ENCODE data around the gene ITGA11. TPM values are rescaled to one million over a fixed set of nuclear protein-coding genes. Genes with fewer than 3 reads are reported as not detected.
A peak's percentile ranks its signal among the peaks of the same experiment; 100 is the strongest.

Gene ITGA11
- total and polyA plus RNA-seq, 2 of the 4 experiments (the other 2 are of a cell fraction), result 4.1 to 6.6 TPM

DNA sequence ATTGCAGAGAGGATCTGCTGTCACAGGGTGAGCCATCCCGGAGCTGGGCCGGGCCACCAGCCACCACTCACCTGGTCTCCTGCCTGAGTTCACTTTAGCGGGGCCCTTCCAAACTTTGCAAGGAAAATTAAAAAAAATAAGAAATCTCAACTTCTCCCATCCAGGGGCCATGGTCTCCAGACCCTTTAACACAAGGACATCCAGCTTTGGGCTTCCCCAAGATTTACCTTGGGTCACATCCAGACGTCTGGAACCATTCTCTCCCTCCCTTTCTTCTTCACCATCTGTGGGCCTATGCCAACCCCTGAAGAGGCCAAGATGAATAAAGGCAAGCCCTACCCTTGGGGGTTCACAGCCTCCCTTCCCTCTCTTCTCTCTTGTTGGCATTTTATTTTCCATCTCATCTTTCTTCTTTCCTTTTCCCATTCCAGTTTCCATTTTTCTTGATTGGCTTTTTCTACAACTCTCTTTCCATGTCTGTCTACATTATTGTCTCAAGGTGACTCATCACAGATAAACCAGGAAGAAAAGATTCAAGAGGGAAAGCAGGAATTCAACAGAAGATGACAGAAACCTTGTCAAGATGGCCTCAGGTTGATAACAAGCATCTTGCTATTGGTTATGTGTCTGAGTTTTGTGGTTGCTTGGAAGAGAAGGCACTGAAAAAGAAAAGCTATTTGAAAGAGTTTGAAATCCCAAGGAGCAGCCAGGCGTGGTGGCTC, 49.5 kb downstream of the ITGA11 start:
- H4K91ac ChIP-seq (ENCODE audit: insufficient read depth, low read depth, low read length), result no peak overlapping the region
- no peak overlapping the region for H3K56ac ChIP-seq (ENCODE audit: extremely low read depth, insufficient read depth, low read length)
- ATAC-seq (ENCODE audit: low read depth) (no peak), DNase-seq (peak; percentile 45)
- intact Hi-C loops (cut with micrococcal nuclease), result loop anchor here (1.0 kb wide), 1 partner anchor 76 kb away; no protein-coding TSS in a partner anchor
- H3K14ac ChIP-seq (replicated peaks; ENCODE audit: low read depth, low read length), result 0 out of 2 replicates have a peak overlapping the region, but pooled peaks have one; percentile 15
- peaks cover 0 to 49% of the 10 kb centered on the region in 2 experiments; a peak in 2 of 4 replicates for H3K79me1 ChIP-seq (ENCODE audit: low read depth in 1 of 2, low read length in 2 of 2)
- no peak overlapping the region for H2BK15ac ChIP-seq (ENCODE audit: low read depth, low read length)
- H2BK5ac ChIP-seq (ENCODE audit: low read depth, low read length, poor library complexity, severe bottlenecking), result no peak overlapping the region
- no TSS peak for BruUV-seq (replicated peaks)
- H4K8ac ChIP-seq (ENCODE audit: low read depth in 2 of 2, low read length in 2 of 2), result no peak overlapping the region
- no peaks in the 10 kb centered on the region for H3K27me3 ChIP-seq (ENCODE audit: control insufficient read depth, insufficient read depth, low read length)
- no peak overlapping the region for H3K4me2 ChIP-seq (ENCODE audit: low read depth, low read length)
- in situ Hi-C loops (cut with MboI; ENCODE audit: low sequenced_read_pairs), result no loop called here
- CTCF ChIA-PET, result no interaction called here
- H3K36me3 ChIP-seq (ENCODE audit: control insufficient read depth, insufficient read depth, low read length), result no peaks in the 10 kb centered on the region
- H3K9ac ChIP-seq (ENCODE audit: low read depth, low read length), result no peak overlapping the region
- POLR2A ChIA-PET (ENCODE audit: unreplicated experiment), result no interaction called here
- dilution Hi-C loops (cut with HindIII; ENCODE audit: low sequenced_read_pairs, unreplicated experiment), result no loop called here
- 90% methylated on average over 2 of the region's 5 CpGs; no CpG with 5 or more reads in 1 of the 2 experiments for WGBS, 2 experiments (ENCODE audit: extremely low coverage in 2 of 2, insufficient read length in 1 of 2)
- H2AK9ac ChIP-seq (replicated peaks; ENCODE audit: low read depth, low read length, poor library complexity), result no peak overlapping the region
- no peak overlapping the region for H3K4me3 ChIP-seq (ENCODE audit: insufficient read depth, low read depth, low read length)
- no peak overlapping the region; the same call in 1 of the 2 replicates for H4K5ac ChIP-seq (ENCODE audit: low read depth, low read length)
- no peak overlapping the region for H3K23ac ChIP-seq (ENCODE audit: low read depth, low read length)
- no peak overlapping the region for H3K27ac ChIP-seq (ENCODE audit: insufficient read depth, low read length)
- H3K18ac ChIP-seq (ENCODE audit: low read depth, low read length), result peak overlapping the region; percentile 13; the same call in 1 of the 2 replicates
- peaks cover 9% of the 10 kb centered on the region; the same call in 1 of the 2 replicates for H4K20me1 ChIP-seq (ENCODE audit: insufficient read depth, low read length)
- TF ChIP-seq NFE2L2 (IDR thresholded peaks at IDR 0.05; ENCODE audit: low read depth, low read length) (no peak), MAFK (IDR thresholded peaks at IDR 0.05; ENCODE audit: low read depth, low read length) (no peak), FOS (IDR thresholded peaks at IDR 0.05; ENCODE audit: low read depth, low read length) (peak; percentile 41; the same call in 1 of the 2 replicates)
- no peaks in the 10 kb centered on the region for H3K9me3 ChIP-seq (ENCODE audit: control insufficient read depth, insufficient read depth, low read length)
- 0 out of 2 replicates have a peak overlapping the region, but pooled peaks have one; percentile 5 for H2AK5ac ChIP-seq (ENCODE audit: low read depth, low read length)
- H3K4ac ChIP-seq (ENCODE audit: low read depth, low read length), result peak overlapping the region; percentile 52; the same call in 1 of the 2 replicates
- no peak overlapping the region for H2AFZ ChIP-seq (replicated peaks; ENCODE audit: low read length, poor library complexity)
- peaks cover 44% of the 10 kb centered on the region for H3K9me1 ChIP-seq (ENCODE audit: insufficient read depth, low read length)
- H3K4me1 ChIP-seq (ENCODE audit: control insufficient read depth, insufficient read depth, low read length), result peaks cover 41% of the 10 kb centered on the region
- H2BK120ac ChIP-seq (ENCODE audit: low read depth, low read length), result peak overlapping the region; percentile 10; the same call in 1 of the 2 replicates
- H2BK20ac ChIP-seq (ENCODE audit: low read depth, low read length), result peak overlapping the region; percentile 20; the same call in 1 of the 2 replicates

Measured in IMR-90 (cell line).